GM18907 (cell line): ENCODE measurements around the gene SIVA1.
A peak's percentile ranks its signal among the peaks of the same experiment; 100 is the strongest.

Experiments used
- ATAC-seq: cut with Tn5 transposase; IDR thresholded peaks from one replicate; pipeline ENCODE4 v1.9.1; 2021; ENCODE audit warnings: mild to moderate bottlenecking, moderate library complexity; ENCODE audit not compliant: unreplicated experiment

The SIVA1 gene

GRCh38 chr14:104795781-104796686 lies 43.1 kb downstream of the SIVA1 start:
- no peak for ATAC-seq

DNA sequence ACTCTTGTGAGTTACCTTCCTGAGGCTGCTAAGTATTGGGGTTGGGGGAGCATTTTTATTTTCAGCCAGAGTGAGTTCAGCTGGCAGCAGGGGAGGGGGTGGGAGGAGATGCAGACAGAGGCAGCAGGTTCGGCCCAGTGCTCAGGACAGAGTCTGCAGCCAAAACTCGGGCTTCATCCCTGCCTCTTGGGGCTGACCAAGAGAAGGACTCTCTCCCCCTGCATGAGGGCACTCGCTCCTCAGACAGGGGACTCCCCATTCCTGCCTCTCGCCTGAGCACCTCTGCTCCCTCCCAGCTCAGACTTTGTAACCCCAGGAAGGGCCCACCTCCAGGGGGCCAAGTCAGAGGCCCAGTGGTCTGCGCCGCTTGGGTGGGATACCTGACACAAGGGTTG lies 43.7 kb downstream of the SIVA1 start:
- ATAC-seq, result no peak

DNA sequence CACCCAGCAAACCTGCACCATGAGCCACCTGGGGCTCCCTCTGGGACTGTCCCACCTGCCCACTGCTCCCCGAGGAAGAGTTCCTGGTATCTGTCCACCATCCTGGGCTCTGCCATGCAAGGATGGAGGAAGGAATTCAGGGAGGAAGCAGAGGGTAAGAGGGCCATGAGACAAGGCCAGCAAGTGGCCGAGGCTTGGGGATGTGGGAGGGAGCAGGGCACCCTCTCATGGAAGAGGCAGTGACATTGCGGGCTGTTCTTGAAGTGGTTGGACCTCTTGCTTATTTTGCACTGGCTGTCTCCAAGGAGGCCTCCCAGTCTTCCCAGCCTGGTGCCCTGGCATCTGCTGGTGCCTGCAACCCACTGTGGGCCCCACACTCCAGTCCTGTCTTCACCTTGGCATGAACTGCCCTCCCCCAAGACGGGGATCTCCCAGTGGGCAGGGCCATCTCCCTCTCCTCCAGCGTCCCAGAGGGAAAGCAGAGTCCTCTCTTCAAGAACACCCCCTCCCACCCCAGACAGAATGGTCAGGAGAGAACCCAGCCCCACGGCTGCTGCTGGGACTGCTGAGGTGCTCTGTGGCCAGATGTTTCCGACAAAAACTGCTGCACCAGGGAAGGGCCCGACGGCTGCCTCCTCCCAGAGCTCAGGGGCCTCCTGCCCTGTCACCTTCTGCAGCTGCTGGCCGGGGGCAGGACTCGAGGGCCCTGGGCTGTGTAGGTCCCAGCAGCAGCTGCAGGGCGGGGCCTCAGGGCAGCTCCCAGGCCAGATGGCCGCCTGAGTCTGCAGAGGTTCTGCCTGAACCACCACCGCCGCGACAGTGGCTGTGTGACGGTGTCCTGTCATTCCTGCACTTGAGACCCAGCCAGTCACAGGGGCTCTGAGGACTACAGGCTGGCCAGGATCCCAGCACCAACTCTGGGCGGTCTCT lies 44.4 kb downstream of the SIVA1 start:
- ATAC-seq, result no peak

DNA sequence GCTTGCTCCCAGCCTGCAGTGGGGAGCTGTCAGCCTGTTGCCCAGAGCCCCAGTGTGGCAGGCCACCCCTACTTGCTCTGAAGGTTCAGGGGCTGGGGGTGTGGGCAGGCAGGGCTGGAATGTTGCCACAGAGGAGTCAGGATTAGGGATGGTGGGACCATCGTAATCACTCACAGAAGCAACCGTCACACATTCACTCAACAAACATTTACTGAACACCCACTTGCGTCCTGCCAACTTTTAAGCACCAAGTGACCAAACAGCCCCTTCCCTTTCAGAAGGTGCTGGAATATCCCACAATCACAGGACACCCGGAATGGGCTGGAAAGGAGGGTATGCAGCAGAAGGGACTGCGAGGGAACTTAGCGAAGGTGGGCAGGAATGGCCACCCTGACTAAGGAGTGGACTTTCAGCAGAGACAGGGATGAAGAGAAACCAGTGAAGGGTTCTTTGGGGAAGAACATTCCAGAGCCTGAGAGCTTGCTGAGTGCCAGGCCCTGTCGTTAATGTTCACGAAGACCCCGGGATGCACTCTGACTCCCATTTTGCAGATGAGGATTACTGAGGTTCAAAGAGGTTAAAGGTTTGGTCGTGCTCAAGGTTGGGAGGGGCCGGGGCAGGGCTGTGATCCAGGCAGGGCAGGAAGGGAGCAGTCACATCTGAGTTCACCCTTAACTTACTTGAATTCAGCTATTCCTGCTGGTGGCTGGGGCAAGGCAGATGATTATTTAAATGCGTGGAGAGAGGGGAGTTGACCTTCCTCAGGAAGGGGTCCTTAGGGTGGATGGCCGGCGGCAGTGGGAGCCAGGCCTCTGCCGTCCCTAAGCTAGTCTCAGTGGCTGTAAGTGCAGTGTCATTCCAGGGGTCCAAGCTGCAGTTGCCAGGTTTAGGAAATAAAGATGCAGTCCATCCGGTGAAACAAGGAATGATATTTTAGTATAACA lies 45.6 kb downstream of the SIVA1 start:
- ATAC-seq, result no peak

DNA sequence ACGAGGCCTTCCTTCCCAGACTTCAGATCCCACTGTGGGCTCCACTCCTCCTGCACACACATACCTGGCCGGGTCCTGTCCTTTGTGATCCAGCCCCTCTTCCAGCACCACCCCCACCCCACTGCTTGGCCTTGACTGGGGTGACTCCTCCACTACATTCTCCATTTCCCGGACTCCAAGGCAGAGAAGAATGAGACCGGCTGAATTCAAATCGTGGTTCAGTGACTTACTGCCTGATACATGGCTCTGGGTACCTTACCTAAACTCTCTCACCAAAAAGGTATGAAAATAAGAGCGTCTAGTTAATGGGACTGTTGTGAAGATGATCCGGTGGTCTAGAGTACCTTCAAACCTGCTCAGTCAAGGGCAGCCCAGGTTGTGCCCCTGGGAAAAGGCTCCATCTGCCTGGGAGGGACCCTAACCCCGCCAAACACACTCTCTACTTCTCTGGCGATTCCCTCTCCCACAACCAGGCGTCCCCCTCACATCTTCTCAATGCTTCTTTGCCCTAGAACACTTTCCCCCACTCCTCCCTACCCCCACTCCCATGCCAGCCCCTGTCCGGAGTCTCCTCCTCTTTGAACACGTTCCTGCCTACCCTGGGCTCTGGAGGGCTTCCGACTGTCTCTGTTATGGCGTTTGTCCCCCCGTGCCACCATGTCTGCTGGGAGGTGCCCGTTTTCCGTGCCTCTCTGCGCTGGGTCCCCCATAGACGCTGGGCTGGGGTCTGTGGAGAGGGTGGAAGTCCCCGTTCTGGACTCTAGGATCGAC lies 46.5 kb downstream of the SIVA1 start:
- ATAC-seq, result no peak

- peak; percentile 42 for ATAC-seq
Measured at GRCh38 chr14:104800015-104800770, 47.2 kb downstream of the SIVA1 start.

GRCh38 chr14:104800771-104801519 lies 48.0 kb downstream of the SIVA1 start, which contains the start of gene ZBTB42:
Gene ZBTB42 (plus strand): TSS chr14:104801101. CDS start chr14:104801198, 97 bp downstream.
- ATAC-seq, result peak; percentile 34

DNA sequence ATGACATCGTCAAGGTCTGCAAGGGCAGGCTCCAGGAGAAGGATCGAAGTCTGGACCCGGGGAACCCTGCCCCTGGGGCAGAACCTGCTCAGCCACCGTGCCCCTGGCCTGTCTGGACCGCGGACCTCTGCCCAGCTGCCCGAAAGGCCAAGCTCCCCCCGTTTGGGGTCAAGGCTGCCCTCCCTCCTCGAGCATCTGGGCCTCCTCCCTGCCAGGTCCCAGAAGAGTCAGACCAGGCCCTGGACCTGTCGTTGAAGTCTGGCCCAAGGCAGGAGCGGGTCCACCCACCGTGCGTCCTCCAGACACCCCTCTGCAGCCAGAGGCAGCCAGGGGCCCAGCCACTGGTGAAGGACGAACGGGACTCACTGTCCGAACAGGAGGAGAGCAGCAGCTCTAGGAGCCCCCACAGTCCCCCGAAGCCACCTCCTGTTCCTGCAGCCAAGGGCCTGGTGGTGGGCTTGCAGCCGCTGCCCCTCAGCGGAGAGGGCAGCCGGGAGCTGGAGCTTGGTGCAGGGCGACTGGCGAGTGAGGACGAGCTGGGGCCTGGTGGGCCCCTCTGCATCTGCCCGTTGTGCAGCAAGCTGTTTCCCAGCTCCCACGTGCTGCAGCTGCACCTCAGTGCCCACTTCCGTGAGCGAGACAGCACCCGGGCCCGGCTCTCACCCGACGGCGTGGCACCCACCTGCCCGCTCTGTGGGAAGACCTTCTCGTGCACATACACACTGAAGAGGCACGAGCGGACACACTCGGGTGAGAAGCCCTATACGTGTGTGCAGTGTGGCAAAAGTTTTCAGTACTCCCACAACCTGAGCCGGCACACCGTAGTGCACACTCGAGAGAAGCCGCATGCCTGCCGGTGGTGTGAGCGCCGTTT lies 48.8 kb downstream of the SIVA1 start:
- no peak for ATAC-seq

- ATAC-seq, result no peak
Measured at GRCh38 chr14:104802394-104803184, 49.6 kb downstream of the SIVA1 start.

DNA sequence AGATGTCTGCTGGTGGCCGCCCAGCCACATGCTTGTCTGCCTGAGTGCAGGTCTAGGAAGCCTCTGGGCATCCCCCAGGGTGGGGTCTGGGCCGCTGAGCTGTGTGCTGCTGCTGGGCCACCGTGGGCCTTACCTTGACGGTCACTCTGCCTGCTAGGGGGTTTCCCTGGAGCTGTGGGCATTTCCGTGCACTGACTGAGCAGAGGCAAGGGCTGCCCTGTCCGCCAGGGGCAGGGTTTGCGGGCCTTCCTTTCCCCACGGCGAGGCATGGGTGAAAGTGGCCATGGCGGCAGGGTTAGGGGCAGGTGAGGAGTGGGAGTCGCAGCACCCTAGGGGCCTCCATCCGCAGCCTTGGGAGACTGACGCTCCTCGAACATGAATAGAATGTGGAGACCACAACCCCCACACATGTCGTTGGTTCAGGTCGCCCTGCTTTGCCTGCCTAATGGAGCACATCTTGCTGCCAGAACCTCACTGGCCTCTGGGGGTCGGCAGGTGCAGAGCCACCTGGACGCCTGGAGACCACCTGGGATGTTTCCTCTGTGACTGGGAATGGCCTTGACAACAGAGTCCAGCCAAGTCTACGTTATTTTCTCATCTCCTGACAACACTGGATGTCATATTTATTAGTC lies 50.4 kb downstream of the SIVA1 start:
- no peak for ATAC-seq

DNA sequence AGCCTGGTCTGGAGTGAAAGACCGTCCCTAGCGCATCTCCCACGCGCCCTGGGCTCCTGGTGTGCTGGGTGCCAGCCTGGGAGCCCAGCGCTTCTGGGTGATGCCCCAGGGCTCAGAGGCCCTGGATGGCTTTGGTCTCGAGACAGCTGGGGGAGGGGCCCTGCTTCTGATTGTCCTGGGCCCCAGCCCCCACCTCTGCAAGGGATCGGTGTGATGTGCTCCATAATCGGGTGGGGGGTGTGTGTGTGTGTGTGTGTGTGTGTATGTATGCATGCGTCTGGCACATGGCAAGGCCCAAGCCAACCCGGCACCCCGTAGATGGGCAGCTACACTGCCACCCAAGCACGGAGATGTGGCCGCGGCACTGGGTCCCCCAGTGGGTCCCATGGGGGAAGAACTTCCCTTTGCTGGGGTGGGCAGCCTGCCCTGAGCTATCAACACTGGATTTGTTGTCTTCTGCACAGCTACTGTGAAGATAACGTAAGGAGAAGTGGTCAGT lies 51.0 kb downstream of the SIVA1 start:
- ATAC-seq, result no peak

DNA sequence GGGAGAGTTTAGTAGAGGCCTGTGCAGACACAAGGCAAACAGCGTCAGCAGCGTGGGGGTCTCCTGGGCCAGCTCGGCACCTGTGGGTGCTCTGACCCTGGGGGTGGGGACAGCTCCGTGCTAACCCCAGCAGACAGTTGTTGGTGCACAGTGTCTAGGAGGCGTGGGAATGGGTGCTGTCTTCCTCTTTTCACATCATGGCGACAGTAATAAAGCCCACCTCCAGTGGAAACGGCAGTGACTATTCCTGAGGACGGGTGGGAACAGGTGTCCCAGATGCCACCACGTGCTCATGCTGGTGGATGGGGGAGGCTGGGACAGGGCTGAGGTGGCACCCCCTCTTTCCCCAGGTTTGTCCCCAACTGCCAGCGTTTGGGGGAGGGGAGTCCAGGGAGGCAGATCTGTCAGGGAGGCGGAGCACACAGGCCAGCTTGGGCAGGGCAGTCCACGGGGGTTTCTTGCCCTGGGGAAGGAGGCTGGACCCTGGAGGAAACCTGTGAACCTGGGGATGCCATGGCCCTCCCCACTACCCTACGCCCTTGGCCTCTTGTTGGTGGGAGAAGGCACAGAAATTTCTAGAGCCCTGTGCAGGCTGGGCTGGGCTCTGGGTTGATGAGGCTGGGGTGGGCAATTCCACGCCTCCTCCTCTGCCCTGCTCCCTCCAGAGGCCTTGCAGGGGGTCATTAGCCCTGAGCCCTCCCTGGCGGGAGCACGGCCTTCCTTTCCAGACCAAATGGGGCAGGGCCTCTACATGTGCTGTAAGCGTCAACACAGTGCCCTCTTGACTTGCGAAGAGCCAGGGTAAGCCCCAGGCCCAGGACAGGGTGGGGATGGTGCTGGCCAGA lies 51.8 kb downstream of the SIVA1 start:
- no peak for ATAC-seq

- ATAC-seq, result no peak
Measured at GRCh38 chr14:104805326-104805678, 52.4 kb downstream of the SIVA1 start.

GRCh38 chr14:104805941-104806624 lies 53.1 kb downstream of the SIVA1 start:
- no peak for ATAC-seq
